GM21825 (cell line): Measurements from ENCODE around the gene CX3CR1.
"Not testable (repeated sequence)": the region's sequence is repeated elsewhere in the genome, so short reads cannot be mapped to it uniquely, and the experiment has no call there.

Experiments used
- ATAC-seq: cut with Tn5 transposase; IDR thresholded peaks from one replicate; pipeline ENCODE4 v1.9.1; 2021; ENCODE audit warnings: mild to moderate bottlenecking, moderate library complexity; ENCODE audit not compliant: unreplicated experiment

Gene CX3CR1, protein sequence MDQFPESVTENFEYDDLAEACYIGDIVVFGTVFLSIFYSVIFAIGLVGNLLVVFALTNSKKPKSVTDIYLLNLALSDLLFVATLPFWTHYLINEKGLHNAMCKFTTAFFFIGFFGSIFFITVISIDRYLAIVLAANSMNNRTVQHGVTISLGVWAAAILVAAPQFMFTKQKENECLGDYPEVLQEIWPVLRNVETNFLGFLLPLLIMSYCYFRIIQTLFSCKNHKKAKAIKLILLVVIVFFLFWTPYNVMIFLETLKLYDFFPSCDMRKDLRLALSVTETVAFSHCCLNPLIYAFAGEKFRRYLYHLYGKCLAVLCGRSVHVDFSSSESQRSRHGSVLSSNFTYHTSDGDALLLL

DNA sequence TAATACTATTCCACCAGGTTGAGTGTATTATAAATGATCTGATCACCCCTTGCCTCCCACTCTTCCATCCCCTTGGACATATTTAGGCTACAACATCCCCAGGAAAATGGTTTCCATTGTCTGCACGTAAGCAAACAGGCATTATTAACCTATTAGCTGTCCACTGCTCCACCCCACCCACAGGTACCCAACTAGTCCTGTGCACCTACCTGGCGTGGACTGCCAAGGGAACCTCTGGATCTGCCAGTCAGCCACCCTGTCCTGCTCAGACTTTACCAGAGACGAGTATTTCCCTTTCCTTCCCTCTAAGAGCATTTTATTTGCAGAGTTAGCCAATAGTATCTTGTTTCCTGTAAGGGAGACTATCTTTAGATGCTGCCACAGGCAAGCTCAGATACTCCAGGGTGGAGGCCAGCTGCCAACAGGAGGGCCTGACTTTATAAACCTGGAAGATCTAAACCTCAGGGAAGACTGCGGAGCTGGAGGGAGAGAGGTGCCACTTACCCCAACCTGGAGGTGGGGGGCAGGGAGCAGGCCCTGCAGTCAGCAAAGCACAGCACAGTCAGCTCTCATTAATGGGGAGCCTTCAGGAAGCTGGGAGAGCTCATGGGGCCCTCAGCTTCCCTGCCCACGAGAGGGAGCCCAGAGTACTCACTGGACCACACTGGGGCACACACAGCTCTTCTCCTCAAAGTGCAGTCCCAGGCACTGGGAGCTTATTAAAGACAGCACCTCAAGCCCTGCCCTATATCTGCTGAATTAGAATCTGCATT, at the start of gene CX3CR1:
Gene CX3CR1, minus strand, starts transcription at position 292 of the 773 bp plus-strand sequence. CDS start 13,527 bp downstream, outside the sequence.
- ATAC-seq: no peak

DNA sequence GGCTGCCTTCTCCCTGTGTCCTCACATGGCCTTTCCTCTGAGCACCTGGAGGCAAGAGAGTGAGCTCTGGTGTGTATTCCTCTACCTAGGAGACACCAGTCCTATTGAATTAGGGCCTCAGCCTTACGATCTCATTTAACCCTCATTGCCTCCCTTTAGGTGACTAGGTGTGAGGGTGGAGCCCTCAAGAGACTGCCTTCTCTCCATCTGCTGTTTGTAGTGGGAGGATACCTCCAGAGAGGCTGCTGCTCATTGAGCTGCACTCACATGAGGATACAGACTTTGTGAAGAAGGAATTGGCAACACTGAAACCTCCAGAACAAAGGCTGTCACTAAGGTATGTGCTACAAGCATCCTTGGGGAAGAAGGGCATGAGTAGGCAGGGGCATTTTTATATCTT, 49.7 kb upstream of the CX3CR1 start, which contains the start of gene CCR8:
Gene CCR8, plus strand, starts transcription at position 217 of the 400 bp plus-strand sequence. CDS start 2,623 bp downstream, outside the sequence.
- no peak for ATAC-seq

DNA sequence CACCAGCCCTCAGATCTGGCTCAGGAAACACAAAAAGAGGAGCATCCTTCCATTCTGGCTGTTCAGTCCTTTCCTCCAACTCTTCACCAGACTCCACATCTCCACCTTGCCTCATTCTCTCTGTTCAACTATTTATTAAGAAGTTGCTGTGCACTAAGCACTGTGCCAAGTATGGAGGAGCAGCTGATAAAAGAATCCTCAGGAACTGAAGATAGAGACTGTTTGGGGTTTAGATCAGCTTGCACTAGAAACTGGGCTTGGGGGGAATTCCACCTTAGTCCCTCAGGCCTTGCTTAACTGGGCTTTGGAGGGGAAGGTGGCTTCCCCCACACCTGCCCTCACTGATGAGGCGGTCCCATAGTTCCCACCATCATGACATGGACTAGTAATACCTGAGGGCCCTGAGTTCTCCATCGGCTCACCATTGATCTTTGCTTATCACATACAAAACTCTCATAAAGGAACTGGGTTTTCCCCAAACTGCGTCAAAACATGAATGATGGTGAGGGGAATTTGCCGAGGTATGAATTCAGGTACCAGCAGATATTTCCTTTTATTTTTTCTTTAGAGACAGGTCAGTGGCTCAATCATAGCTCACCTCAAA, 48.0 kb upstream of the CX3CR1 start:
- ATAC-seq: peak; percentile 61

DNA sequence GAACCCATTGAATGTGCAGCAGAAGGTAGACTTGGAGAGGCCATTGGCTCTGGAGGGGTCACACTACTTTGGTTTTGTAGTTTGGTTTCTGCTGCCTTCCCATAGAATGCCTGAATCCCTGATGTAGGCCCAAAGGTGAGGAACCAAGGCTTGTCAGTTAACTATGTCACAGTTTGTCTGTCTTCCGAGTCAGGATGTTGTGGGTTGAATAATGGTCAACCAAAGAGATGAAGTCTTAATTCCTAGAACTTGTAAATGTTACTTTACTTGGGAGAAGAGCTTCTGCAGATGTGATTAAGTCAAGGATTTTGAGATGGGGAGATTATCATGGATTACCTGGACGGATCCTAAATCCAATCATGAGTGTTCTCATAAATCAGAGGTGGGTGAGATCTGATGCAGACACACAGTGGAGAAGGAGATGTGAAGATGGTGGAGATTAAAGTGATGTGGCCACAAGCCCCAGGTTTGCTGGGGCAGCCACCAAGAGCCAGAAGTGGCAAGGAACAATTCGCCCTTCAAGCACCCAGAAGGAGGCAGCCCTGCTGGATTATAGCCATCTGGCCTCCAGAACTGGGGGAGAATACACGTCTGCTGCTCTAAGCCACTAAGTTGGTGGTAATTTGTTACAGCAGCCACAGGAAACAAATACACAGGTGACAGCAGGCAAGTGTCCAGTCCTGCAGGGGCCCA, 47.4 kb upstream of the CX3CR1 start:
- no peak for ATAC-seq

GRCh38 chr3:39325236-39325635, 45.4 kb upstream of the CX3CR1 start:
- no peak for ATAC-seq

- ATAC-seq: no peak
These were observed 43.7 kb upstream of the CX3CR1 start for GRCh38 chr3:39323494-39323893.

DNA sequence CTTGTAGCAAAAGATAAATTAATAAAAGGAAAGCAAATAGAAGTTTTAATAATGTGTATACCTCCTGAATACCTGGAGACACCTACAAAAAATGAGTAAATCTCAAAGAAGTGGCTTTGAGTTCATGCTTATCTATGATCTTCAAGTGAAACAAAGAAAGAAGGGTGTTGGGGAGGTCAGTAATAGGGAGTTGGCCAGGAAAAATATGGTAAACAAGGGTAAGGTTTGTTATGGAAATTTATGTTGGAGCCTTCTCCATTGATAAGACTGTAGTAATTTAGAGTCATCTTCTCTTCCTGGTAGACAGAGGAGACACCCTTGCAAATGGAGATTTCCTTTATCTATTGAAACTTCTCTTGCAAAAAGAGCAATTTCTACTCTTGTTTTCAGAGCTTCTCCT, 43.1 kb upstream of the CX3CR1 start:
- no peak for ATAC-seq

DNA sequence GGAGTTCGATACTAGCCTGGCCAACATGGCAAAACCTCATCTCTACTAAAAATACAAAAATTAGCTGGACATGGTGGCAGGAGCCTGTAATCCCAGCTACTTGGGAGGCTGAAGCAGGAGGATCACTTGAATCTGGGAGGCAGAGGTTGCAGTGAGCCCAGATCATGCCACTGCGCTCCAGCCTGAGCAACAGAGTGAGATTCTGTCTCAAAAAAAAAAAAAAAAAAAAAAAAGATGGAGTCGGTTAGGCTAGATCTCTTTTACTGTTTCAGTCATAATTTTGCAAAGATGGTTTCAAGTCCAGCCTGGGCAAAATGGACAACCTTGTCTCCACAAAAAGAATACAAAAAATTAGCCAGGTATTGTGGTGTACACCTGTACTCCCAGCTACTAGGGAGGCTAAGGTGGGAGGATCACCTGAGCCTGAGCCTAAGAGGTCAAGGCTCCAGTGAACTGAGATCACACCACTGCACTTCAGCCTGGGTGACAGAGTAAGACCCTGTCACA, 42.4 kb upstream of the CX3CR1 start:
- not testable (repeated sequence) for ATAC-seq

GRCh38 chr3:39321574-39321983, 41.7 kb upstream of the CX3CR1 start:
- ATAC-seq: not testable (repeated sequence)

GRCh38 chr3:39319249-39319648, 39.4 kb upstream of the CX3CR1 start:
- ATAC-seq: no peak

- ATAC-seq: no peak
These were observed 38.5 kb upstream of the CX3CR1 start for GRCh38 chr3:39318301-39318700.

- no peak for ATAC-seq
These were observed 37.8 kb upstream of the CX3CR1 start for GRCh38 chr3:39317571-39318169.

- no peak for ATAC-seq
These were observed 35.6 kb upstream of the CX3CR1 start for GRCh38 chr3:39315420-39315819.

DNA sequence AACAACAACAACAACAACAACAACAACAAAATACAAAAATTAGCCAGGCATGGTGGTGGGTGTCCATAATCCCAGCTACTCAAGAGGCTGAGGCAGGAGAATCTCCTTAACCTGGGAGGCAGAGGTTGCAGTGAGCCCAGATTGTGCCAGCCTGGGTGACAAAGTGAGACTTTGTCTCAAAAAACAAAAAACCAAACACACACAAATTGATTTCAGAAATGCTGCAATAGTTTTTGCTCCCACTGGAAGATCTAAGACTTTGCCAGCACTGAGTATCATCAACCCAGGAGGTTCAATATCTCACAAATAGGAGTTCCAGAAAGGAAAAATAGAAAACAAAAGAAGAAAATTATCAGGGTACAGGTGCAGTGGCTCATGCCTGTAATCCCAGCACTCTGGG, 33.5 kb upstream of the CX3CR1 start:
- no peak for ATAC-seq

DNA sequence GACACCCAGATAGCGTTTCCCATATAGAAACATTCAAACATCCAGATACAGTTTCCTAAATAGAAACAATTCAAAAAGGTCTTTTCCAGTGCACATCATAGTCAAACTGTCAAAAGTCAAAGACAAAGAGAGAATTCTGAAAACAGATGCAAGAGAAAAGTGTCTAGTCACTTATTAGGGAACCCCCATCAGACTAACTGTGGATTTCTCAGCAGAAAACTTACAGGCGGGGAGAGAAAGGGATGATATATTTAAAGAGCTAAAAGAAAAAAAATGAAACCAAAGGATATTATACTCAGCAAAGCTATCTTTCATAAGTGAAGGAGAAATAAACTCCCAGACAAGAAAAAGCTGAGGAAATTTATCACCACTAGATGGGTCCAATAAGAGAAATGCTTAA, 22.3 kb upstream of the CX3CR1 start:
- ATAC-seq: no peak

- ATAC-seq: no peak
These were observed 19.4 kb upstream of the CX3CR1 start for GRCh38 chr3:39299279-39299678.

- no peak for ATAC-seq
These were observed 16.6 kb upstream of the CX3CR1 start for GRCh38 chr3:39296197-39297077.

DNA sequence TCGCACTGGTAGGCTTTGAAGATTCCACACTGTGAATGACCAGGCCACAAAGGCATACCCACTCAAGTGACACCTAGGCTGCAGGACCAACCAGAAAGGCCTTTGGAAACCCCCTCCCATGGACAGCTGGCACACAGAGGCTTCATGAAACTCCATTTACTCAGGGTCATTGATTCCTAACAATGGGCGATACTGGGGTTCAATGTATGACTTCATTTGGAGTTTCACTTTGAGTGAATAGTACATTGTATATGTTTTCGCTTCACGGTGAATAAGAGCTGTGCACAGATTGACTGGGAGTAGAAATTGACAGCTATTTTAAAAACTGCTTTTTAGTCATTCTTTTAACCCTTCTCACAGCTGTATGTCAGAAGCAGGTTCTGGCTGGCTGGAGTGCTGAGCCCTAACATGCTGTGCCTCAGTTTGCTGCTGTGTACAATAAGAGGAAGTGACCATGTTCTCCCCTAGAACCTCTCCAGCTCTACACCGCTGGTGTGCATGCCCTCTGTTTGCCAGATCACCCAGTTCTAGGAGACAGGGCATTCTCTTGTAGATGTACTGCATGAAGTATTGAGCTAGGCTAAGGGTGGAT, 15.4 kb upstream of the CX3CR1 start:
- ATAC-seq: peak; percentile 78
